ENCODE results near the gene LTBP4. TPM values are rescaled to one million over a fixed set of nuclear protein-coding genes. Genes with fewer than 3 reads are reported as not detected.
"Not testable (repeated sequence)": the region's sequence is repeated elsewhere in the genome, so short reads cannot be mapped to it uniquely, and the experiment has no call there.

LTBP4 gene
- total RNA-seq, 1 donor from 2014 or later, result 225 TPM

DNA sequence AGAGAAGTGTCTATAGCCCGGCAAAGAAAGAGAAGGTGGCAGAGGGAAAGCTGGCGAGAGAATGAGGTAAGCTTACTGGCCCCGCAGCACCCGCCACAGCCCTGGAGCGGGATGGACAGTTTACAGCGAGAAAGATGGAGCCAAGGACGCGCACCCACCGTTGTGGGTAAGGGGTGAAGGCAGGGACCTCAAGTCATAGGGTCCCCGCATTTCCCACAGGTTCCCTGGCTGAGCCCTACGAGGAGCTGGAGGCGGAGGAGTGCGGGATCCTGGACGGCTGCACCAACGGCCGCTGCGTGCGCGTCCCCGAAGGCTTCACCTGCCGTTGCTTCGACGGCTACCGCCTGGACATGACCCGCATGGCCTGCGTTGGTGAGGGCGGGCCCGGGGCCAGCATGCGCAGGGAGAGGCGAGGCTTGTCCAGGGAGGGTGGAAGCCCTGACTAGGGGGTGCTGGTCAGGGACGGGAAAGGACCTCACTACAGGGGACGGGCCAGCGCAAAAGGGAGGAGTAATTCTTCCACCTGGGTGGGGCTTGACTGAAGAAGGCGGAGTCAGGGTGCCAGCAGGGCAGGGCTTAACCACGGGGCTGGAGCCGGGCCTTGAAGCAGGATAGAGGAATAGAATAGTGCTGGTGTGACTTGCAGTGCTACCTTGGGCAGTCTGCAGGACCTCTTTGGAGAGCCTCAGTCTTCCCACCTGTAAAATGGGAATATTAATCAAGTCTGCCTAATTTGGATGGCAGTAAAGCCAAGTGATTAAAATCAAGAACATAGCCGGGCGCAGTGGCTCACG lies 26.5 kb downstream of the LTBP4 start:
- DNase-seq (ENCODE audit: low spot score), result no peak

DNA sequence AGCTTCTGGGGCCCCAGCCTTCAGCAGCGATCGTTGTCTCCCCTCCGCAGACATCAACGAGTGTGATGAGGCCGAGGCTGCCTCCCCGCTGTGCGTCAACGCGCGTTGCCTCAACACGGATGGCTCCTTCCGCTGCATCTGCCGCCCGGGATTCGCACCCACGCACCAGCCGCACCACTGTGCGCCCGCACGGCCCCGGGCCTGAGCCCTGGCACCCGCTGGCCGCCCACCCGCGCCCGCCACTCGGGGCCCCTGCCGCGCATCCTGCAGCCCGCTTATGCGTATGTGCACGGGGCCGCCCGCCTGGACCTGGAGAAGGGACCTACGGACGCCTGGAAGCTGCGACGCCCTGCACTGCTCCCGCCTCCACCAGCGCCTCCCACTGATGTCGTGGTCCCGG lies 28.2 kb downstream of the LTBP4 start:
- no peak for DNase-seq (ENCODE audit: low spot score)

DNA sequence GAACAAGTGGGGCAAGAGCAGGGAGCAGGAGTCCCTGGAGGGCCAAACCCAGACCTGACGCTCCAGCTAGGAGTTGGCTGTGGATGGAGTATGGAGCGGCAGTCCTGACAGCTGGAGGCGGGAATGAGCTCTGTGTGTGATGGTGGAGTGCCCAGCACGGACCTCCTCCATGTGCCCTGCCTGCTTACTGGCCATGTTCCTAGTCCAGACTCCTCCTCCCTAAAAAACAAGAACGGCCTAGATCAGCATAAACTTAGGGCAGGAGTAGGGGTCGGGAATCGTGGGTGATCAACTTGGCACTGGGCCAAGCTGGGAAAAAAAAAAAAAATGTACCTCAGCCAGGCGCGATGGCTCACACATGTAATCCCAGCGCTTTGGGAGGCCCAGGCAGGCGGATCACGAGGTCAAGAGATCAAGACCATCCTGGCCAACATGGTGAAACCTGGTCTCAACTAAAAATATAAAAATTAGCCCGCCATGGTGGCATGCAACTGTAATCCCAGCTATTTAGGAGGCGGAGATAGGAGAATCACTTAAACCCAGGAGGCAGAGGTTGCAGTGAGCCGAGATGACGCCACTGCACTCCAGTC lies 29.5 kb downstream of the LTBP4 start:
- no peak for DNase-seq (ENCODE audit: low spot score)

DNA sequence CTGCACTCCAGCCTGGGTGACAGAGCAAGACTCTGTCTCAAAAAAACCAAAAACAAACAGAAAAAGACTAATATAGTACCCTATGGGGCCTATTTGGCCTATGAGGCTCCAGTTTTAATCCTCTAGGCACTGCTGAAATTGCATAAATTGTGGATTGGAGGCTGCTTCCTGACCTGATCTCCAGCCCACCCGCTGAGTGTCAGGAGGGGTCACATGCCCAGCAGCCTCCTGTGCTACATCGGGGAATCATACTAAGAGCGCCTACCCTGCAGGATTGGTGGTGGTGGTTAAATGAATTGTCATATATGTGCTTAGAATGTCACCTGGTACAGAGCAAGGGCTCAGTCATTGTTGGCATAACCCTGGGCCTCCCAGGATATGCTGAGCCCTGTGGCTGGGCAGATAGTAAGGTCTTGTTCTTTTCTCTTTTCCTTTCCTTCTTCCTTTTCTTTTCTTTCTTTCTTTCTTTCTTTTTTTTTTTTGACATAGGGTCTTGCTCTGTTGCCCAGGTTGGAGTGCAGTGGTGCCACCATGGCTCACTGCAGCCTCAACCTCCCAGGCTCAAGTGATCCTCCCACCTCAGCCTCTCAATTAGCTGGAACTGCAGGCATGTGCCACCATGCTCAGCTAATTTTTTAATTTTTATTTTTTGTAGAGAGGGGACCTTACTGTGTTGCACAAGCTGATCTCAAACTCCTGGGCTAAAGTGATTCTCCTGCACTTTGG lies 31.3 kb downstream of the LTBP4 start:
- DNase-seq (ENCODE audit: low spot score), result no peak

- no peak for DNase-seq (ENCODE audit: low spot score)
Observed at GRCh38 chr19:40633207-40633606, 32.0 kb downstream of the LTBP4 start.

DNA sequence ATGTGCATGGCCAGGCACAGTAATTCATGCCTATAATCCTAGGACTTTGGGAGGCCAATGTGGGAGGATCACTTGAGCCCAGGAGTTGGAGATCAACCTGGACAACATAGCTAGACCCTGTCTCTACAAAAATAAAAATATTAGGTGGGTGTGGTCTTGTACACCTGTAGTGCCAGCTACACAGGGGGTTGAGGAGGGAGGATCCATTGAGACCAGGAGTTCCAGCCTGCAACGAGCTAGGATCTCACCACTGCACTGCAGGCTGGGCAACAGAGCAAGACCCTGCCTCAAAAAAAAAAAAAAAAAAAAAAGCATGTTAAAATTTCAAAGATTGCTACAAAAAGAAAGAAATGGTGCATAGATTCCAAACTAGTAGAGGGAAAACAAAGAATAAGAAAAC lies 37.2 kb downstream of the LTBP4 start:
- DNase-seq (ENCODE audit: low spot score), result no peak

GRCh38 chr19:40639638-40639982 lies 38.4 kb downstream of the LTBP4 start:
- DNase-seq (ENCODE audit: low spot score), result no peak

DNA sequence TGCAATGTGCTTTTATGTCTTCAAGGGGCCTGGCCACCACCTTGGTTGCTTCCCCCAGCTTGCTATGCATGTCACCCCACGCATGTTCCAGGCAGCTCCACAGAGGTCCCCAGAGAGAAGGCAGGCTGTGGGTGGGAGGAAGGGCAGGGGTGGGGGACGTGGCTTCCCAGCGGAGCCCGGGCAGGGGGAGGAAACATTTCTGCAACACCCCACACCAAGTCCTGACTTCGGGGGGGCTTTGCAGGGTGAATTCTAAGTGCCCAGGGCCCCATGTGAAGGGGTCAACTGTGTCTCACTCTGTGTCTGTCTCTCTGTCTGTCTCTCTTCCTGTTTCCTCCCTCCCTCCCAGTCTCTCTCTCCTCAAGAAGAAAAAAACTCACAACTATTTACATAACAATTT lies 39.6 kb downstream of the LTBP4 start:
- DNase-seq (ENCODE audit: low spot score), result no peak

- no peak for DNase-seq (ENCODE audit: low spot score)
Observed at GRCh38 chr19:40641281-40641680, 40.1 kb downstream of the LTBP4 start.

- DNase-seq (ENCODE audit: low spot score), result no peak
Observed at GRCh38 chr19:40642051-40642706, 41.0 kb downstream of the LTBP4 start.

GRCh38 chr19:40642757-40643305 lies 41.7 kb downstream of the LTBP4 start:
- no peak for DNase-seq (ENCODE audit: low spot score)

DNA sequence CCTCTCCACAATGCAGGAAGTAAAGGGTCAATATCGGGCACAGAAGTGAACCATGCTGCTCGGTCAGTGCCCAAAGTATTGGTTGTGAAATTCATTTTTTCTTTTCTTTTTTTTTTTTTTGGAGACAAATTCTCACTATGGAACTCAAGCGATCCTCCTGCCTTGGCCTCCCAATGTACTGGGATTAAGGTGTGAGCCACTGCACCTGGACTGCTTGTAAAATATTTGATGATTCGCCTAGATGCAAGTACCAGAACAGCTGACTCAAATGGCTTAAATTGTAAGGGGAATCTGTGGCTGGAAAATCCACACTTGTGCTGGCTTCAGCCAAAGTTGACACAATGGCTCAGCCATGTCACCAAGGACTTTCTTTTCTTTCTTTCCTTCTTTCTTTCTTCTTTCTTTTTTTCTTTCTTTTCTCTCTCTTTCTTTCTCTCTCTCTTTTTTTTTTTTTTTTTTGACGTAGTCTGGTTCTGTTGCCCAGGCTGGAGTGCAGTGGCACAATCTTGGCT lies 45.6 kb downstream of the LTBP4 start:
- DNase-seq (ENCODE audit: low spot score), result no peak

DNA sequence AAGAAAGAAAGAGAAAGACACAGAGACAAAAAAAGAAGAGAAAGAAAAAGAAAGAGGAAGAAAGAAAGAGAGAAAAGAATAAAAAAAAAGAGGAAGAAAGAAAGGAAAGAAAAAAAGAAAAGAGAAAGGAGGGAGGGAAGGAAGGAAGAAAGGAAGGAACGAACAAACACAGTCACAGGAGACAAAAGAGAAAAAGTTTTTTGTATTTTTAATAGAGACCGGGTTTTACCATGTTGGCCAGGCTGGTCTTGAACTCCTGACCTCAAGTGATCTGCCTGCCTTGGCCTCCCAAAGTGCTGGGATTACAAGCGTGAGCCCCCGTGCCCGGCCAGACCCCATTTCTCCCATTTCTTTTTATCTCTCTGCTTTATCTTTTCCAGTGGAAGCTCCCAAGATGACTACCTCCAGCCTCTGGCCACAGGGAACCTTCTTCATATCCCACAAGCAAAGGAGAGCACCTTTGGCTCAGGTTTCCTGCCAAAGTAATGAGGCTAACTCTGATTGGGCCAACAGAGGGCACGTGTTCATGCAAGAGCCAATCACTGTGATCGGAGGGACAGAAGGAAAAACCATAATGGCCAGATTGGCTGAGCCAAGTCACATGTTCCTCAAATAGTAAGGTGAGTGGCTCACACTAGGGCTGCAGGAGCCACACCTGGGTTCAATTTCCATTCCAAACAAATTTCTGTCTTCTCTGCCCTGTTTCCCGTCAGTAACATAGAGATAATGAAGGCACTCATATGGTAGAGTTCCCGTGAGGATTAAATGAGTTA lies 48.9 kb downstream of the LTBP4 start:
- DNase-seq (ENCODE audit: low spot score), result not testable (repeated sequence)

- DNase-seq (ENCODE audit: low spot score), result peak; percentile 41
Observed at GRCh38 chr19:40650749-40651305, 49.7 kb downstream of the LTBP4 start.

DNA sequence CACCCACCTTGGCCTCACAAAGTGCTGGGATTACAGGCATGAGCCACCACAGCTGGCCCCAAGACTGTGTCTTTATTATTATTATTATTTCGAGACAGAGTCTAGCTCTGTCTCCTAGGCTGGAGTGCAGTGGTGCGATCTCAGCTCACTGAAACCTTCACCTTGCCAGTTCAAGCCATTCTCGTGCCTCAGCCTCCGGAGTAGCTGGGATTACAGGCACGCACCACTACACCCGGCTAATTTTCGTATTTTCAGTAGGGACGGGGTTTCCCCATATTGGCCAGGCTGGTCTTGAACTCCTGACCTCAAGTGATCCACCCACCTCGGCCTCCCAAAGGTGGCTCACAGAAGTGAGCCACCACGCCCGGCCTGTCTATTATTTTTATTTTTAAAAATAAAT lies 51.1 kb downstream of the LTBP4 start:
- not testable (repeated sequence) for DNase-seq (ENCODE audit: low spot score)

- not testable (repeated sequence) for DNase-seq (ENCODE audit: low spot score)
Observed at GRCh38 chr19:40655684-40656083, 54.5 kb downstream of the LTBP4 start.

DNA sequence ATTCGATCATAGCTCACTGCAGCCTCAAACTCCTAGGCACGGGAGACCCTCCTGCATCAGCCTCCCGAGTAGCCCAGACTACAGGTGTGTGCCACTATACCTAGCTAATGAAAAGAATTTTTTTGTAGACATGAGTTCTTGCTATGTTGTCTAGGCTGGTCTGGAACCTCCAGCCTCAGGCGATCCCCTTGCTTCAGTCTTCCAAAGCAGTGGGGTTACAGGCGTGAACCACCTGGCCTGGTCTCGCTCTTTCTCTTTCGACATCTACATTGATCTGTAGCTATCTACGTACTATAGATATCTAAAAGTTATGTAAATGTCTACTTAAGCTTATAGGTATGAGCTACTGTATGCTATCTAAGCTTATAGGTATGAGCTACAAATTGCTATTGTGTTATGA lies 56.9 kb downstream of the LTBP4 start:
- no peak for DNase-seq (ENCODE audit: low spot score)

DNA sequence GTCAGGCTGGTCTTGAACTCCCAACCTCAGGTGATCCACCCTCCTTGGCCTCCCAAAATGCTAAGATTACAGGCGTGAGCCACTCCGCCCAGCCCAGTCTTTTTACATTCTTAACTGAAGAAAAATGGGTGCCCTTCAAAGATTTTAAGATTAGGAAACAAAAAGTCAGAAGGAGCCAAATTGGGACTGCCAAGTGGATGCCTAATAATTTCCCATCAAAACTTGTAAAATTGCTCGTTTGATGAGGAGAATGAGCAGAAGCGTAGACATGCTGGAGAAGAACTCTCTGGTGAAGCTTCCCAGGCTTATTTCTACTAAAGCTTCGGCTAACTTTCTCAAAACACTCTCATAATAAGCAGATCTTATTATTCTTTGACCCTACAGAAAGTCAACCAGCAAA lies 57.9 kb downstream of the LTBP4 start:
- DNase-seq (ENCODE audit: low spot score), result no peak

GRCh38 chr19:40659566-40659965 lies 58.4 kb downstream of the LTBP4 start:
- DNase-seq (ENCODE audit: low spot score), result no peak

- no peak for DNase-seq (ENCODE audit: low spot score)
Observed at GRCh38 chr19:40661616-40662015, 60.4 kb downstream of the LTBP4 start.
